ENCODE data around the gene SLC27A5.
"Not testable (repeated sequence)": the region's sequence is repeated elsewhere in the genome, so short reads cannot be mapped to it uniquely, and the experiment has no call there.

SLC27A5 gene

DNA sequence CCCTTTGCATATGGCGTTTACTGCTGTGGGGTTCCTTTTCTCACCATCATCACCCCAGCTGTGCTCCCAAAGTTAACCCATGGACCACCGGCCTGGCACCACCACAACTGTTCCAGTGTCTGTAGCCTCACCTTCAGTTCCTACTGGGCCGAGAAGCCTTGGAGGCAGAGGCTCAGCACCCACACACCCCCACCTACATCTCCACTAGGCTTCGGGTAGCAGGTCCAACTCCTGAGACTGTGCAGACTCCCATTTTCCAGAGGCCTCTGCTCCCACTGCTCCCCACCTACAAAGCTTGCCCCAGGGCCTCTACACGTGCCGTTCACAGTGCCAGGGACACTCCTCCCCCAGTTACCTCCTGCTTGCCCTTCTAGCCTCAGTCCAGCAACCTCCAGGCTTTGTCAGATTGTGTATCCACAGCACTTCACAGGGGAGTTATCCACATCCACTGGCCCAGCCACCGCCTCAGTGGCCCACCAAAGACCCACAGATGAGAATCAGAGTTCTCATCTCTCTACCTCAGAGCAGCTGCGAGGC lies 14.1 kb downstream of the SLC27A5 start:
- no peak for DNase-seq (ENCODE audit: low spot score)

- peak; percentile 76 for DNase-seq (ENCODE audit: low spot score)
Observed at GRCh38 chr19:58492265-58492664, 19.5 kb downstream of the SLC27A5 start.

- DNase-seq (ENCODE audit: low spot score), result no peak
Observed at GRCh38 chr19:58491393-58491792, 20.4 kb downstream of the SLC27A5 start.

DNA sequence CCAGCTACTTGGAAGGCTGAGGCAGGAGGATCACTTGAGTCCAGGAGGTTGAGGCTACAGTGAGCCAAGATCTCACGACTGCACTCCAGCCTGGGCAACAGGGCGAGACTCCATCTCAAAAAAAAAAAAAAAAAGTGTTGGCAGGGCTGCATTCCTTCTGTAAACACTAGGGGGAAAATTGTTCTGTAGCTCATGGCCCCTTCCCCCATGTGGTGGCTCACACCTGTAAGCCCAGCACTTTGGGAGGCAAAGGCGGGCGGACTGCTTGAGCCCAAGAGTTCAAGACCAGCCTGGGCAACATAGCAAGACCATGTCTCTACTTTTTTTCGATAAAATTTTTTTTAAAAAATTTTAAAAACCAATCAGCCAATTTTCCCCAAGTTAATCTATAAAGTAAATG lies 27.4 kb downstream of the SLC27A5 start:
- not testable (repeated sequence) for DNase-seq (ENCODE audit: low spot score)

DNA sequence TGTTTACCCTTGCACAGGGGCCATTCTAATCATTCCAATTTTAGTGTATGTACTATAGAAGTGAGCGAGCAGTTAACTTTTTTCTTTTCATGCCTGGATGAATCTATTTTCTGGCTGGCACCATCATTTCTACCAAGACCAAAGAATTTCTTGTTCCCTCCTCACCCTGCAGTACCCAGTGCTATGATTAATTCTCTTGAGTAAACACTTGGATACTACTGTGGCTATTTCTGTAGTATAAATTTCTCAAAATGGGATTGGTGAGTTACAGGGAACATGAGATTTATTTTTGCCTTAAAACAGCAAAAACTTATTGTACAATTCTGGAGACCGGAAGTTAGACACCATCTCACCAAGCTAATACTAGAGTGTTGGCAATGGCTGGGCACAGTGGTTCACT lies 28.0 kb downstream of the SLC27A5 start:
- no peak for DNase-seq (ENCODE audit: low spot score)

GRCh38 chr19:58482372-58482771 lies 29.4 kb downstream of the SLC27A5 start:
- DNase-seq (ENCODE audit: low spot score), result no peak

GRCh38 chr19:58480831-58481230 lies 31.0 kb downstream of the SLC27A5 start:
- DNase-seq (ENCODE audit: low spot score), result no peak

DNA sequence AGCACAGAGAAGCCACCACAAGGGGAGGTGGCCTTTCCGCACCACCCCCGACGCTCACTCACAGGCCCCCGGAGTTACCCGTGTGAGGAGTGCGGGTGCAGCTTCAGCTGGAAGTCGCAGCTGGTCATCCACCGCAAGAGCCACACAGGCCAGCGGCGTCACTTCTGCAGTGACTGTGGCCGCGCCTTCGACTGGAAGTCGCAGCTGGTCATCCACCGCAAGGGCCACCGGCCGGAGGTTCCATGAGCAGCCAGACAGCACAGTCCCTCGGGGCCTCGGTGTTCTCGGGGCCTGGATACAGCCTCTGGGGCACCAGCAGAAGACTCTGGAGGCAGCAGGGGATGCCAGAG lies 31.3 kb downstream of the SLC27A5 start:
- DNase-seq (ENCODE audit: low spot score), result no peak

GRCh38 chr19:58479736-58480480 lies 31.9 kb downstream of the SLC27A5 start:
- DNase-seq (ENCODE audit: low spot score), result no peak

- DNase-seq (ENCODE audit: low spot score), result no peak
Observed at GRCh38 chr19:58479303-58479702, 32.5 kb downstream of the SLC27A5 start.

DNA sequence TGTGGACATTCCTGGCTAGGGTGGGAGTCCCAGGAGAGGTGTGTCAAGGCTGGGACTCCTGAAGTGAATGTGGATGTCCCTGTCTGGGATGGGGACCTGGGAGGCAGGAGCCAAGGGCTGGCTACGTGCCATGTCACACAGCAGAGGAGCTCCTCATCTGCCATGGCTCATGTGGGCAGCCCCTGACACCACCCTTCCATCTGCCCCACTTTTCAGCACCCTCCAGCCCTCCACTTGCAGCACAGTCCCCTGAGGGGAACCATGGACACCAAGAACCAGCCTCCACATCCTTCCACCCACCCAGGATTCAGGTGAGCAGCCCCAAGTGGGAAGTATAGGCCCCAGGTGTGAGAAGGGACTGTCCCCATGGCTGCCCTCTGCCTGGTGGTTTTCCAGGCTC lies 33.9 kb downstream of the SLC27A5 start:
- no peak for DNase-seq (ENCODE audit: low spot score)

DNA sequence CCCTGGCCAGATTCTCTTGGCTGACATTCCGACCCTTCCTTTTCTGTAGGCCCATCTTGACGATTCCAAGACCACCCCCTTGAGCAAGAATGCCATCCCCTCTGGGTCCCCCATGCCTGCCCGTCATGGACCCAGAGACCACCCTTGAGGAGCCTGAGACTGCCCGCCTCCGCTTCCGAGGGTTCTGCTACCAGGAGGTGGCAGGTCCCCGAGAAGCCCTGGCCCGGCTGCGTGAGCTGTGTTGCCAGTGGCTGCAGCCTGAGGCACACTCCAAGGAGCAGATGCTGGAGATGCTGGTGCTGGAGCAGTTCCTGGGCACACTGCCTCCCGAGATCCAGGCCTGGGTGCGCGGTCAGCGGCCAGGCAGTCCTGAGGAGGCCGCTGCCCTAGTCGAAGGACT lies 34.7 kb downstream of the SLC27A5 start:
- DNase-seq (ENCODE audit: low spot score), result no peak

- DNase-seq (ENCODE audit: low spot score), result peak; percentile 33
Observed at GRCh38 chr19:58476498-58477015, 35.2 kb downstream of the SLC27A5 start.

DNA sequence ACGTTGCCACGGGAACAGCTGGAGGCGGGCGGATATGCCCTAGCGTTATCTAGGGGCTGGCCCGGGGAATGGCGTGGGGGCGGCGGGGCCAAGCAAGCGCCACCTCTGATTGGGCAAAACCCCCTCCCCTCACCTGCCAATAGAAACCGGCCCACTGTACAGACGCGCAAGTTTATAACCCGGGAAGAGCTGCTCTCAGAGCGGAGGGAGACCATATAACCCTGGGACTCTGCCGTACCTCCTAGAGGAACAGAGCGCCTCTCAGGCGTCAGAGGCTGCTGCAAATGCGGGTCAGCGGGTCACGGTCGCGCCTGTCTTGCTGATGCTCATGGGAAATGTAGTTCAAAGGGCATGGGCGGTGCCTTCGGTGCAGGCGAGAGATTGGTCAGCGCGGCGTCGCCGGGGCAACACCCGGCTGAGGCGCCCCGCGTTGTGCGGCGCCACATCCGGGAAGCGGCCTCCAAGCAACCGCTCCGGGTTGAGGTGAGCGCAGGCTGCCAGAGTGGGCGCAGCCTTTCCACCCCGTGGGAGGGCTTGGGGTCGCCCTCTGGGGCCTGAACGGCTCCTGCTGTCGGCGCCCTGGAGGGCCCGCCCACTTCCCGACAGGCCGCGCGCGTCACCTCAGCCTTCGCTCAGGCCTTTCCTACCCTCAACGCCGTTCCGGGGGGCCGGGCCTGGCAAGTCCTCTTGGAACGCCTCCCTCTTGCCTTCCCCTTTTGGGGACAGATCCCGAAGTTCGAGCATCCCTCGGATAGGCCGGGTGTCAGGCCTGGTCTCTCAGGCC lies 35.9 kb downstream of the SLC27A5 start, which contains the start of gene ZNF446:
ZNF446 (plus strand) TSS at position 639 of the 784 bp plus-strand sequence. CDS start 867 bp downstream, outside the sequence.
- DNase-seq (ENCODE audit: low spot score), result peak; percentile 98

- DNase-seq (ENCODE audit: low spot score), result no peak
Observed at GRCh38 chr19:58474997-58475713, 36.6 kb downstream of the SLC27A5 start.

DNA sequence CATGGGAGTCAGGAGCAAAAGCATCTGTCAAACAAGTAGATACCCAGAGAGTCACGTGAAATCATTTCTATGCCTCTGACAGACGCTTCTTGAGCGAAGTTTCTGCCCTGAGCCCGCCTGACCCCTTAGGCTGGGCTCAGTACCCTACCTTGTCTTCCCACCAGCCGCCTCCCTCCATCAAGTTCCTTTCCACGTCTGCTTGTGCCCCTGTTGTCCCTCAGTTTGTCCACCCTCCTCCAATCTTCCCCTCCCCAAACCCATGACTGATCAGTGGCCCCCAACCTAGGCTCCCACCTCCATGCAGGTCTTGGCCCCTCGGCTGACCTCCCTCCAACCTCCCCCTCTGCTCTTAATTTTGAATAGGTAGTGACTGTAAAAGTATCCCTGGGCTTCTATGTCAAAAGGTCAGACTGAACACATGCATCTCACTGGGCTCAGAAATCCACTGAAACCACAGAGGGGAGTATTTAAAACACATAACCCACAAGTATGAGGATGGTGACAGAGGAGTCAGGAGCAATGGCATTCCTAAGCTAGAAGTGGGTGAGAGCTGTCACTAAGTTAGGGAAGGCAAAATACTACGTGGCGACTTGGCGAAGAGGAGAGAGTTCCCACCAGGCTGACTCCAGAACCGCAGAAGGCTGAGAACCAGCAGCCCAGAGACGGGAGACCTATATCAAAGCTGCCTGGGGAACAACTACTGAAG lies 37.3 kb downstream of the SLC27A5 start:
- DNase-seq (ENCODE audit: low spot score), result no peak

DNA sequence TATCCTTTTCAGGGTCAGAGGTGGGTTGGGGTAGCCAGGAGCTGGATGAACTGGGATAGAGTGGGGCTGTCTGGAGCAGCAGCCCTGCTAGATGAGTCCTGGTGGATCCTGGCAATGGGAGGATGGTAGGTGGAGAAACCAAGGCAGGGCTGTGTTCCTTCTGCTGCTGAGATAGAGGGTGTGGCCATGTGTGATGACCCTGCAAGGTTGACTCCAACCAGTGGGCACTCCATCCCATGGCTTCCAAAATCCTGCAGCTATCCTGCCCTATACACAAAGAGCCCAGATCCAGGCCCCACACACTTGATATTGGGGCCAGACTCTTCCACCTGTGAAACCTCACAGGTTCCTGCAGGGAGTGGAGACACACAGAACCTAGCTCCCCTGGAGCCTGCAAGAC lies 38.0 kb downstream of the SLC27A5 start:
- DNase-seq (ENCODE audit: low spot score), result no peak

DNA sequence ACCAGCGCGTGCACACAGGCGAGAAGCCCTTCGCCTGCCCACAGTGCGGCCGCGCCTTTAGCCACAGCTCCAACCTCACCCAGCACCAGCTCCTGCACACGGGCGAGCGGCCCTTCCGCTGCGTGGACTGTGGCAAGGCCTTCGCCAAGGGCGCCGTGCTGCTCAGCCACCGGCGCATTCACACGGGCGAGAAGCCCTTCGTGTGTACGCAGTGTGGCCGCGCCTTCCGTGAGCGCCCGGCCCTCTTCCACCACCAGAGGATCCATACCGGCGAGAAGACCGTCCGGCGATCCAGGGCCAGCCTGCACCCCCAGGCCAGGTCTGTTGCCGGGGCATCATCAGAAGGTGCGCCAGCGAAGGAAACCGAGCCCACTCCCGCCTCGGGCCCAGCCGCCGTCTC lies 40.1 kb downstream of the SLC27A5 start:
- no peak for DNase-seq (ENCODE audit: low spot score)

- not testable (repeated sequence) for DNase-seq (ENCODE audit: low spot score)
Observed at GRCh38 chr19:58470837-58471543, 40.8 kb downstream of the SLC27A5 start.

DNA sequence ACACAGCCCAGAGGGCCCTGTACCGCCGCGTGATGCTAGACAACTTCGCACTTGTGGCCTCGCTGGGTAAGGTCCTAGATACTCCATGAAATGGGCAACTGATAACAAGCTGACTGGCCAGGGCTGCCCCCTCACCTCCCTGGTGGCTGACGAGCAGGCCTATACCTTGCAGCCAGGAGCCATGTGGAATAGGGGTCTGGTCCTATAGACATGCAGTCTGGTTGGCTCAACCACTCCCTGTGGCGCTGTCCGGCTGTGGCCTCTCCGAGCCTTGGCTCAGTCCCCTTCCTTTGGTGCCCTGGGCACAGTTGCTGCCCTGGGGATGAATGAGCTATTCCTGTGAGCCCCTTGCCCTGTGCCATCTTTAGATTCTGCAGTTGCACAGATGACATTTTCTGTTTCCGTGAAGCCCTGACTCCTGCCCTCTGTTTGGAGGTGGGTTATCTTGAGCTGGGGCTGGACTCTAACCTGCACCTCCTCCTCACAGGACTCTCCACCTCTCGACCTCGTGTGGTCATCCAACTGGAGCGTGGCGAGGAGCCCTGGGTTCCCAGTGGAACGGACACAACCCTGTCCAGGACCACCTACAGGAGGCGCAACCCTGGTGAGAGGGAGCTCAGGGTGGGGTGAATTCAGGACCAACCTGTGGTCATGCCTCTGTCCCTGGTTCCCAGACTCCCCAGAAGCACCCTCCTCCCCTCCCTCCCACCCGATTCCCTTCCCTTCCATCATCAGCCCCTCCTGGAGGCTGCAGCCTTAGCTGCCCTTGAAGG lies 42.4 kb downstream of the SLC27A5 start:
- no peak for DNase-seq (ENCODE audit: low spot score)
